Activated CD4-positive, alpha-beta memory T cell treated with anti-CD3 and anti-CD28 coated beads for 36 hours (primary cell): Measurements from ENCODE around the gene ZNF638. TPM values are rescaled to one million over a fixed set of nuclear protein-coding genes. Genes with fewer than 3 reads are reported as not detected.

ENCODE experiments used
- CTCF ChIA-PET: fragments of 350-600 bp; sonication (Branson Sonifier 250); formaldehyde crosslinking; loops from one replicate; lab custom pipeline; 2021; ENCODE audit warnings: antibody characterized with exemption, inconsistent platforms; lab: Charles Lee
- POLR2A ChIA-PET: fragments of 350-600 bp; sonication (Branson Sonifier 250); formaldehyde crosslinking; loops from one replicate; lab custom pipeline; 2021; ENCODE audit warnings: antibody characterized with exemption; lab: Charles Lee
- DNase-seq: peaks from one replicate; pipeline ENCODE4 v3.0.0-alpha.2; 2020
- H3K27ac Mint-ChIP-seq: one replicate; pipeline ENCODE4 v1.8.0; 2021; ENCODE audit warnings: mixed read lengths
- H3K27me3 Mint-ChIP-seq: one replicate; pipeline ENCODE4 v1.8.0; 2021; ENCODE audit warnings: mixed read lengths
- H3K36me3 Mint-ChIP-seq: one replicate; pipeline ENCODE4 v1.8.0; 2021; ENCODE audit warnings: mixed read lengths
- H3K4me1 Mint-ChIP-seq: one replicate; pipeline ENCODE4 v1.8.0; 2021; ENCODE audit warnings: low read depth, mixed read lengths
- H3K4me3 Mint-ChIP-seq: one replicate; pipeline ENCODE4 v1.8.0; 2021; ENCODE audit warnings: mild to moderate bottlenecking, mixed read lengths
- H3K9me3 Mint-ChIP-seq: one replicate; pipeline ENCODE4 v1.8.0; 2021; ENCODE audit warnings: mixed read lengths
- intact Hi-C: fragments of 100-400 bp; cut with micrococcal nuclease; formaldehyde crosslinking; loops from one replicate; pipeline ENCODE4 v1.15.1; 2023
- total RNA-seq, 2 experiments: library from RNA; stranded (reverse); gene quantifications; one replicate each; pipeline ENCODE4 v1.2.3, GENCODE V29; 2021

The ZNF638 gene
- total RNA-seq, 2 experiments from 2014 or later: 74.2 to 87.4 TPM

GRCh38 chr2:71362447-71362846 is 30.9 kb downstream of the ZNF638 start:
- H3K9me3 Mint-ChIP-seq: no peaks in the 10 kb centered on the region
- H3K36me3 Mint-ChIP-seq: peaks cover 36% of the 10 kb centered on the region
- no peak overlapping the region for H3K4me3 Mint-ChIP-seq
- no peak overlapping the region for H3K27ac Mint-ChIP-seq
- no peak for DNase-seq
- H3K4me1 Mint-ChIP-seq: peaks cover 37% of the 10 kb centered on the region
- intact Hi-C loops: no loop called here
- no peaks in the 10 kb centered on the region for H3K27me3 Mint-ChIP-seq
- ChIA-PET POLR2A (no interaction called here), CTCF (no interaction called here)

GRCh38 chr2:71370015-71370414 is 38.4 kb downstream of the ZNF638 start:
- H3K9me3 Mint-ChIP-seq: no peaks in the 10 kb centered on the region
- no peak overlapping the region for H3K4me3 Mint-ChIP-seq
- peaks cover 39% of the 10 kb centered on the region for H3K36me3 Mint-ChIP-seq
- H3K4me1 Mint-ChIP-seq: peaks cover 6% of the 10 kb centered on the region
- H3K27me3 Mint-ChIP-seq: no peaks in the 10 kb centered on the region
- no peak overlapping the region for H3K27ac Mint-ChIP-seq
- no peak for DNase-seq
- intact Hi-C loops: no loop called here
- ChIA-PET CTCF (no interaction called here), POLR2A (no interaction called here)

DNA sequence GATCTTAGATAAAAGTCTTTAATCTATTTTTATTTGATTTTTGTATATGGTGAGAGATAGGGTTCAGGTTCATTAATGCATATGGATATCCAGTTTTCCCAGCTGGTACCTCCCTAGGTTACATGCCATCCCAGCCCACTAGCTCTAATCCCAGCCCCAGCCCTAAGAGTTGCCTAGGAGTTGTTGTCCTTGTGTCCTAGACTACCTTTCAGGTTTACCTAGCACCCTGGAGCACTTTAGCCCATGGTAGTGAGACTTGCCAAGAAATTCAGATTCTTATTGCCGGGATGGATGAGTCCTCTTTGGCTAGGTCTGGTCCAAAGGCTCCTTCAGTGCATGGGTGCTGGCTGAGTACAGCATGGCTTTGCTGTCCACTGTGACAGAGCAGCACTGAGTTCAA is 40.5 kb downstream of the ZNF638 start:
- no peak for DNase-seq
- Mint-ChIP-seq H3K36me3 (peaks cover 37% of the 10 kb centered on the region), H3K4me3 (no peak overlapping the region), H3K4me1 (peaks cover 6% of the 10 kb centered on the region), H3K27ac (no peak overlapping the region), H3K9me3 (no peaks in the 10 kb centered on the region), H3K27me3 (no peaks in the 10 kb centered on the region)
- ChIA-PET POLR2A (no interaction called here), CTCF (no interaction called here)
- intact Hi-C loops: no loop called here

DNA sequence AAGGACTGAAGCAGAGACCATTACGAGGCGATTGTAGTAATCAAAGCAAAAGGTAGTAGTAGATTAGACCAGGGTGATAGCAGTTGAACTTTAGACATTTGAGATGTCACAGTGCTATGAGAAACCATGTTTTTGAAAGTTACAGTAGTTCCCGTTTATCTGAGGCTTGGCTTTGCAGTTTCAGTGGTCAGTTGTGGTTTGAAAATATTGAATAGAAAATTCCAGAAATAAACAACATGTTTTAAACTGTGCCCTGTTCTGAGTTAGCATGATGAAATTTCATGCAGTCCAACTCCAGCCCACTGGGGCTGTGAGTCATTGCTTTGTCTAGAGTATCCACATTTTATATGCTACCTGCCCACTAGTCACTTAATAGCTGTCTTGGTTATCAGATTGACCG is 47.5 kb downstream of the ZNF638 start:
- no peak overlapping the region for H3K27ac Mint-ChIP-seq
- CTCF ChIA-PET: no interaction called here
- no peaks in the 10 kb centered on the region for H3K27me3 Mint-ChIP-seq
- H3K4me1 Mint-ChIP-seq: peaks cover 16% of the 10 kb centered on the region
- peaks cover 38% of the 10 kb centered on the region for H3K36me3 Mint-ChIP-seq
- DNase-seq: no peak
- intact Hi-C loops: no loop called here
- no peak overlapping the region for H3K4me3 Mint-ChIP-seq
- POLR2A ChIA-PET: no interaction called here
- no peaks in the 10 kb centered on the region for H3K9me3 Mint-ChIP-seq

DNA sequence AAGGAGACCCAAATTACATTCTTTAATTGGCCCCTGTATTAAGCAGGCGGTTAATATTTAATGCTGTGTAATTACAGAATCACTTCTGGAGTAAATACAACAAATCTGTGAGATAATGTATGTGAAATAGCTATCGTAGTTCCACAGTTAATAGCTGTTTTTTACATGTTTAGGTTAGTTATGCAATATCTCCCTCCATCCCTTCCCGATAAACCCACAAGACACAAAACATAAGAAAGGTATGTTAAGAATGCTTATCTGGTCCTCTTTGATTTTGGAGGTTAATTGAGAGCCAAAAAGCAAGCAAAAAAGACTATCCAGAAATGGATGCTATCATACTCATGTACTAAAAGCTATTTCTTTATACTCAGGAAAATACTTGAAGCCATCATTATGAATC is 49.1 kb downstream of the ZNF638 start:
- Mint-ChIP-seq H3K9me3 (no peaks in the 10 kb centered on the region), H3K4me3 (no peak overlapping the region), H3K4me1 (peaks cover 16% of the 10 kb centered on the region), H3K36me3 (peaks cover 42% of the 10 kb centered on the region), H3K27me3 (no peaks in the 10 kb centered on the region), H3K27ac (no peak overlapping the region)
- ChIA-PET POLR2A (interaction anchor here (1.2 kb wide), 1 partner anchor 48 kb away, joined by 3 read pairs; no protein-coding TSS in a partner anchor), CTCF (interaction anchor here (0.9 to 1.2 kb wide), 2 partner anchors 49 to 281 kb away, joined by 3 read pairs; partner anchors contain the start of gene ZNF638)
- no peak for DNase-seq
- intact Hi-C loops: loop anchor here (1.0 kb wide), 1 partner anchor 10 kb away; no protein-coding TSS in a partner anchor

DNA sequence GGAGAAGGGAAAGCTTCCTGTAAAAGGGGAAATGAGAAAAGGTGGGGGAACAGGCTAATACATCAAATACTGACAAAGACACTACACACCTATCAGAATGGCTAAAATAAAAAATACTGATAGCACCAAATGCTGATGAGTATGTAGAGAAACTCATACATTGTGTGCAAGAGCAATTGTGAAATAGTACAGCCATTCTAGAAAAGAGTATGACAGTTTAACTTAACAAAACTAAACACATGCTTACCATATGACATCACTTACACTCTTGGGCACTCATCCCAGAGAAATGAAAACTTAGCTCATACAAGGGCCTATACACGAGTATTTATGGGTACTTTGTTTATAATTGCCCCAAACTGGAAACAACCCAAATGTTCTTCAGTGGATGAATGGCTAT is 53.4 kb downstream of the ZNF638 start:
- no peak for DNase-seq
- CTCF ChIA-PET: no interaction called here

GRCh38 chr2:71388214-71388613 is 56.6 kb downstream of the ZNF638 start:
- Mint-ChIP-seq H3K4me1 (no peaks in the 10 kb centered on the region), H3K4me3 (no peak overlapping the region), H3K27me3 (no peaks in the 10 kb centered on the region), H3K9me3 (peaks cover 2% of the 10 kb centered on the region), H3K27ac (no peak overlapping the region), H3K36me3 (peaks cover 54% of the 10 kb centered on the region)
- ChIA-PET CTCF (interaction anchor here (1.5 kb wide), 1 partner anchor 88 kb away, joined by 4 read pairs; no protein-coding TSS in a partner anchor), POLR2A (interaction anchor here (1.2 kb wide), 1 partner anchor 56 kb away, joined by 3 read pairs; no protein-coding TSS in a partner anchor)
- no peak for DNase-seq
- intact Hi-C loops: no loop called here

More for the DNA sequence above, 53.4 kb downstream of the ZNF638 start:
- POLR2A ChIA-PET: no interaction called here
- Mint-ChIP-seq H3K27me3 (no peaks in the 10 kb centered on the region), H3K9me3 (peaks cover 2% of the 10 kb centered on the region), H3K4me1 (no peaks in the 10 kb centered on the region), H3K4me3 (no peak overlapping the region), H3K27ac (no peak overlapping the region), H3K36me3 (peaks cover 60% of the 10 kb centered on the region)
- intact Hi-C loops: no loop called here

DNA sequence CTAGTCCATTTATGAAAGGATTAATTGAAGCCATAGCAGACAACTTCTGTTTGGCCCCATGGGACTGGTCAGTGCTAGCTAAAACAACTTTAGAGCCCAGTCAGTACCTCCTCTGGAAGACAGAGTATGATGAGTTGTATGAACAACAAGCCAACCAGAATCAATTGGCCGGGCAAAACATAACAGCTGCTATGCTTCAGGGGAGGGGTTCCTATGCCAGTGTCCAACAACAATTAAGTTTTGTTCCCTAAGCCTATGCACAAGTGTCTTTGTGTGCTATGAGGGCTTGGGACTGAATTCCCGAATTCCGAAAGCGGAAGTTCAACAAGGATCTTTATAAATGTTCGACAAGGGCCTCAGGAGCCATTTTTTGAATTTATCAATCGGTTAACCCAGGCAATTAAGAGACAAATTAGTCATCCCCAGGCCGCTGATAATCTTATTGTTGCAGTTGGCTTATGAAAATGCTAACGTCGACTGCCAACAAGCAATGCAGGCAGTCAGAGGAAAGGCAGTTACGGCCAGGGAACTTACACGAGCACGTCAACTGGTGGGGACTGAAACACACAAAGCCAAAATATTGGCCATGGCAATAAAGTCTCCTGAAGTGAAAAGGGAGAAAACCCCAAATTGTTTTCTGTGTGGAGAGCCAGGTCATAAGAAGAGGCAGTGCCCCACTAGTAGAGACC is 57.9 kb downstream of the ZNF638 start:
- ChIA-PET CTCF (interaction anchor here (1.5 kb wide), 1 partner anchor 90 kb away, joined by 4 read pairs; no protein-coding TSS in a partner anchor), POLR2A (no interaction called here)
- Mint-ChIP-seq H3K36me3 (peaks cover 54% of the 10 kb centered on the region), H3K27ac (no peak overlapping the region), H3K27me3 (no peaks in the 10 kb centered on the region), H3K9me3 (peaks cover 2% of the 10 kb centered on the region), H3K4me3 (no peak overlapping the region), H3K4me1 (no peaks in the 10 kb centered on the region)
- no peak for DNase-seq
- intact Hi-C loops: loop anchor here (1.0 kb wide), 1 partner anchor 8 kb away; no protein-coding TSS in a partner anchor

- ChIA-PET POLR2A (no interaction called here), CTCF (no interaction called here)
- peaks cover 52% of the 10 kb centered on the region for H3K36me3 Mint-ChIP-seq
- no peak overlapping the region for H3K27ac Mint-ChIP-seq
- peaks cover 4% of the 10 kb centered on the region for H3K4me1 Mint-ChIP-seq
- H3K9me3 Mint-ChIP-seq: peaks cover 2% of the 10 kb centered on the region
- H3K4me3 Mint-ChIP-seq: no peak overlapping the region
- no peaks in the 10 kb centered on the region for H3K27me3 Mint-ChIP-seq
- DNase-seq: no peak
- intact Hi-C loops: no loop called here
Observed at GRCh38 chr2:71393216-71393615, 61.6 kb downstream of the ZNF638 start.

- H3K4me3 Mint-ChIP-seq: no peak overlapping the region
- ChIA-PET CTCF (no interaction called here), POLR2A (interaction anchor here (0.6 kb wide), 1 partner anchor 119 kb away, joined by 3 read pairs; no protein-coding TSS in a partner anchor)
- H3K36me3 Mint-ChIP-seq: peaks cover 40% of the 10 kb centered on the region
- H3K27ac Mint-ChIP-seq: no peak overlapping the region
- peaks cover 4% of the 10 kb centered on the region for H3K4me1 Mint-ChIP-seq
- no peaks in the 10 kb centered on the region for H3K27me3 Mint-ChIP-seq
- no peak for DNase-seq
- intact Hi-C loops: no loop called here
- no peaks in the 10 kb centered on the region for H3K9me3 Mint-ChIP-seq
Observed at GRCh38 chr2:71395471-71395870, 63.9 kb downstream of the ZNF638 start.

DNA sequence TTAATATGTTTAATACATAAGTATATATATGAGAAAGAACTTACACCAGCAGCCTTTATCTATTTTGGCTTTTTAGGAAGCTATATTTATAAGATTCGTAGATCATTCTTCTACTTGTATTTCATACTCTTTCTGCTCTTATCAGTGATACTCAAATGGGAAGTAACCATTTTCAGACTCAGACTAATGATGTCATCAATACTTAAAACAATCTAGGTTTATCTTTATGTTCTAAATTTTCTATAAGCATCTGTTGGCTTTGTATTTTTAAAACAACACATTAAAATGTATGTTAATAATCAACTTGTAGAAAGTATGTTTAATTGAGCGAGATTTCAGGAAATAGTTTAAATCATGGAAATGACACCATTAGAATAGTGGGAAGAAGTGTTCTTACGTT is 70.8 kb downstream of the ZNF638 start:
- no peak overlapping the region for H3K27ac Mint-ChIP-seq
- no peak overlapping the region for H3K4me3 Mint-ChIP-seq
- POLR2A ChIA-PET: no interaction called here
- peaks cover 48% of the 10 kb centered on the region for H3K36me3 Mint-ChIP-seq
- H3K4me1 Mint-ChIP-seq: peaks cover 4% of the 10 kb centered on the region
- intact Hi-C loops: no loop called here
- no peak for DNase-seq
- no peaks in the 10 kb centered on the region for H3K9me3 Mint-ChIP-seq
- no peaks in the 10 kb centered on the region for H3K27me3 Mint-ChIP-seq
- CTCF ChIA-PET: interaction anchor here (1.0 to 1.3 kb wide), 2 partner anchors 15 to 108 kb away, joined by 3 read pairs; no protein-coding TSS in a partner anchor

GRCh38 chr2:71409611-71410010 is 78.0 kb downstream of the ZNF638 start:
- ChIA-PET CTCF (no interaction called here), POLR2A (no interaction called here)
- Mint-ChIP-seq H3K36me3 (peaks cover 45% of the 10 kb centered on the region), H3K4me3 (no peak overlapping the region), H3K4me1 (no peaks in the 10 kb centered on the region), H3K27ac (no peak overlapping the region), H3K27me3 (no peaks in the 10 kb centered on the region), H3K9me3 (no peaks in the 10 kb centered on the region)
- DNase-seq: no peak
- intact Hi-C loops: no loop called here

DNA sequence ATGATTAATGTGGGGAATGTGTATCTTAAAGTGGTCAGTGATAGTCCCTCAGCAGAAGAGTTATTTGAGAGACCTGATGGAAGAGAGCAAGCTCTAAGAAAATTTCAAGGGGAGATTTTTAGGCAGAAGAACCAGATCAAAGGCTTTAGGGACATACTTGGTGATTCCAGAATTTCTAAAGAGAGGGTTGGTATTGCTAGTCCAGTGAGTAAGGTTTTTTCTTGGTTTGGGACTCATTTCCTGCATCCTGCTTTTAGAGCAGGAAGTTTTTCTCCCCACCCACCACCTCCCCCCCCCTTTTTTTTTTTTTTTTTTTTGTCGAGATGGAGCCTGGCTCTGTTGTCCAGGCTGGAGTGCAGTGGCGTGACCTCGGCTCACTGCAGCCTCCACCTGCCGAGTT is 79.1 kb downstream of the ZNF638 start:
- ChIA-PET POLR2A (no interaction called here), CTCF (no interaction called here)

More for the DNA sequence above, 79.1 kb downstream of the ZNF638 start:
- Mint-ChIP-seq H3K4me1 (no peaks in the 10 kb centered on the region), H3K36me3 (peaks cover 37% of the 10 kb centered on the region), H3K27me3 (no peaks in the 10 kb centered on the region), H3K4me3 (no peak overlapping the region), H3K9me3 (no peaks in the 10 kb centered on the region), H3K27ac (no peak overlapping the region)
- intact Hi-C loops: no loop called here
- no peak for DNase-seq
